Sigmoid colon (tissue), 7 donors: ENCODE data around the gene MEGF11. TPM values are rescaled to one million over a fixed set of nuclear protein-coding genes. Genes with fewer than 3 reads are reported as not detected.

Experiments
- DNase-seq: peaks from one replicate; pipeline ENCODE4 v3.0.0-alpha.2; 2019
- H3K27ac ChIP-seq, 4 donors: fragments of 200-600 bp; sonication (generic); one replicate each; pipeline ENCODE4 v1.5.1; 2016 to 2019; ENCODE audit warnings: mild to moderate bottlenecking in 1 of 4
- H3K27me3 ChIP-seq, 3 donors: fragments of 200-600 bp; sonication (generic); one replicate each; pipeline ENCODE4 v1.5.1; 2019; ENCODE audit warnings: mild to moderate bottlenecking in 1 of 3
- H3K36me3 ChIP-seq, 4 donors: fragments of 200-600 bp; sonication (generic); one replicate each; pipeline ENCODE4 v1.5.1; 2016 to 2019
- H3K4me1 ChIP-seq, 4 donors: fragments of 200-600 bp; sonication (generic); one replicate each; pipeline ENCODE4 v1.5.1; 2017 to 2019
- H3K4me3 ChIP-seq, 4 donors: fragments of 200-600 bp; sonication (generic); one replicate each; pipeline ENCODE4 v1.5.1; 2017 to 2019; ENCODE audit warnings: mild to moderate bottlenecking in 2 of 4, moderate library complexity in 1 of 4
- H3K9me3 ChIP-seq, 4 donors: fragments of 200-600 bp in 3 of 4; sonication (generic) in 3 of 4; one replicate each; pipeline versions ENCODE4 v1.5.1 to v1.6.1; 2013 to 2019
- EP300 ChIP-seq, 4 donors: sonication (generic); formaldehyde crosslinking; IDR thresholded peaks; one replicate each; pipeline ENCODE4 v1.6.1; 2017; ENCODE audit warnings: antibody characterized with exemption in 4 of 4
- POLR2A ChIP-seq, 2 donors: fragments of 450-650 bp; IDR thresholded peaks; one replicate each; pipeline ENCODE4 v1.6.1; 2016; ENCODE audit warnings: antibody characterized with exemption in 2 of 2, mild to moderate bottlenecking in 2 of 2, moderate library complexity in 2 of 2
- POLR2AphosphoS5 ChIP-seq, 4 donors: sonication (generic); formaldehyde crosslinking; IDR thresholded peaks; one replicate each; pipeline ENCODE4 v1.6.1; 2017; ENCODE audit warnings: antibody characterized with exemption in 4 of 4
- whole genome bisulfite sequencing, 2 donors: extraction: QIAGEN DNeasy Blood & Tissue Kit; methylation state at CpG; one replicate each; pipeline ENCODE4 v1.1.7; 2013; 5-methylcytosine and 5-hydroxymethylcytosine counted together
- intact Hi-C: fragments of 100-400 bp; cut with DNase I; formaldehyde crosslinking; loops from one replicate; pipeline ENCODE4 v1.15.1; 2023
- polyA plus RNA-seq, 3 donors: library from polyadenylated mRNA; stranded (reverse); fragments of 200-250 nt; gene quantifications; one replicate each; pipeline ENCODE4 v1.2.3, GENCODE V29; 2013
- total RNA-seq, 4 donors: library from RNA; depleted of rRNA; stranded (reverse); fragments of >200 nt; gene quantifications; one replicate each; pipeline ENCODE4 v1.1.0, GENCODE V29; 2016
- TF ChIP-seq, protein P1 (sequence below), 4 experiments: fragments of 450-650 bp in 3 of 4; fragments of 200-600 bp in 1 of 4; IDR thresholded peaks; one replicate each; pipeline ENCODE4 v1.5.1; 2016 to 2019; ENCODE audit warnings: antibody characterized with exemption in 4 of 4, mild to moderate bottlenecking in 3 of 4, moderate library complexity in 2 of 4
- donor health status: healthy with polysubstance abuse.
- donor health status: Bipolar disorder and iron deficiency.
- donor health status: healthy.

The MEGF11 gene
- total and polyA plus RNA-seq, 7 donors = 0.04 TPM; not detected in 6

DNA sequence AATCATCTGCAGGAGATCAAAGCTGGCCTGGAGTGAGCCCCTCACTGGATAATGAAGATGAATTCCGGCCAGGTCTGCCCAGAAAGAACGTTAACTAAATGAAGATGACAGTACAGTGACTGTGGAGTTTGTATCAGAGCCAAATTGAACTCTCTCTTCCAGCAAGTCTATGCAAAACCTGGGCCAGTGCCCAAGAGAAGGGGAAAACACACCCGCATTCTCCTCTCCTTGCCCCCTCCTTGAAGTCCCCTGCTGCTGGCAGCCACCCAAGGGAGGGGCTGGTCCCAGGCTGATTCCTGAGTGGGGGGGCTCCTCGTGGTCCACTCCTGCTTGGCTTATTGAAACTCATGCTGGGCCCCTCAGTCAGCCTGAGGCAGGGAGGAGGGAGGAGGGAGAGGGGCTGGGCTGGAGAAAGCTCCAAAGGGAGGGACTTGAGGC is 228.5 kb downstream of the MEGF11 start:
- 8 to 15% methylated on average over 4 of the region's 4 CpGs for WGBS, 2 donors
- TF ChIP-seq POLR2AphosphoS5 (IDR thresholded peaks at IDR 0.05) (no peak), EP300 (IDR thresholded peaks at IDR 0.05) (no peak), POLR2A (IDR thresholded peaks at IDR 0.05) (no peak)
- TF ChIP-seq, protein P1, sequence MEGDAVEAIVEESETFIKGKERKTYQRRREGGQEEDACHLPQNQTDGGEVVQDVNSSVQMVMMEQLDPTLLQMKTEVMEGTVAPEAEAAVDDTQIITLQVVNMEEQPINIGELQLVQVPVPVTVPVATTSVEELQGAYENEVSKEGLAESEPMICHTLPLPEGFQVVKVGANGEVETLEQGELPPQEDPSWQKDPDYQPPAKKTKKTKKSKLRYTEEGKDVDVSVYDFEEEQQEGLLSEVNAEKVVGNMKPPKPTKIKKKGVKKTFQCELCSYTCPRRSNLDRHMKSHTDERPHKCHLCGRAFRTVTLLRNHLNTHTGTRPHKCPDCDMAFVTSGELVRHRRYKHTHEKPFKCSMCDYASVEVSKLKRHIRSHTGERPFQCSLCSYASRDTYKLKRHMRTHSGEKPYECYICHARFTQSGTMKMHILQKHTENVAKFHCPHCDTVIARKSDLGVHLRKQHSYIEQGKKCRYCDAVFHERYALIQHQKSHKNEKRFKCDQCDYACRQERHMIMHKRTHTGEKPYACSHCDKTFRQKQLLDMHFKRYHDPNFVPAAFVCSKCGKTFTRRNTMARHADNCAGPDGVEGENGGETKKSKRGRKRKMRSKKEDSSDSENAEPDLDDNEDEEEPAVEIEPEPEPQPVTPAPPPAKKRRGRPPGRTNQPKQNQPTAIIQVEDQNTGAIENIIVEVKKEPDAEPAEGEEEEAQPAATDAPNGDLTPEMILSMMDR (IDR thresholded peaks at IDR 0.05) = no peak
- no peak for DNase-seq

DNA sequence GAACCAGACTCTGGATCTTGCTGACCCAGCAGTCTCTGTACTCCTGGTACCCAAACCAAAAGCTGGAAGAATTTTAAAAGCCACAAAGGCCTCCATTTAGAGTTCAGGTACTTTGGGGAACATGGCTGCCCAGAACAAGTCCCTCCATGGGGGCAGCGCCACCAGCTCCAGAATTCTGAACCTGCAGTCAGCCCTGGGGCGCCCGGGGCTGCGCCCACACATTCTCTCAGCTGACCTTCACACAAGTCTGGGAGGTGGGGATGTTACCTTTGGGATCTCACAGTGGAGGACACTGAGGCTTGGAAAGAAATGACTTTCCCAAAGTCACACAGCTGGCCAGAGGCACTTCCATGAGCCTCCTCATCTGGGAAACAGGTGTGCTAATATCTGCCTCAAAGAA is 229.4 kb downstream of the MEGF11 start:
- H3K27ac ChIP-seq = no peak overlapping the region
- H3K9me3 ChIP-seq = no peaks in the 10 kb centered on the region
- H3K4me3 ChIP-seq = no peak overlapping the region
- peaks cover 0 to 18% (median 13%) of the 10 kb centered on the region in 4 donors for H3K4me1 ChIP-seq
- DNase-seq = no peak
- intact Hi-C loops = no loop called here
- no peaks in the 10 kb centered on the region for H3K36me3 ChIP-seq
- WGBS, 2 donors = 95 to 98% methylated on average over 4 of the region's 4 CpGs
- TF ChIP-seq POLR2AphosphoS5 (IDR thresholded peaks at IDR 0.05) (no peak), POLR2A (IDR thresholded peaks at IDR 0.05) (no peak)
- TF ChIP-seq, protein P1 (IDR thresholded peaks at IDR 0.05) = no peak
- peaks cover 0 to 6% (median 0%) of the 10 kb centered on the region in 3 donors for H3K27me3 ChIP-seq

More for the DNA sequence above, 228.5 kb downstream of the MEGF11 start:
- no peaks in the 10 kb centered on the region for H3K9me3 ChIP-seq
- H3K36me3 ChIP-seq = no peaks in the 10 kb centered on the region
- H3K27ac ChIP-seq = no peak overlapping the region
- H3K27me3 ChIP-seq = no peaks in the 10 kb centered on the region
- no peak overlapping the region for H3K4me3 ChIP-seq
- intact Hi-C loops = no loop called here
- peaks cover 0 to 18% (median 13%) of the 10 kb centered on the region in 4 donors for H3K4me1 ChIP-seq

DNA sequence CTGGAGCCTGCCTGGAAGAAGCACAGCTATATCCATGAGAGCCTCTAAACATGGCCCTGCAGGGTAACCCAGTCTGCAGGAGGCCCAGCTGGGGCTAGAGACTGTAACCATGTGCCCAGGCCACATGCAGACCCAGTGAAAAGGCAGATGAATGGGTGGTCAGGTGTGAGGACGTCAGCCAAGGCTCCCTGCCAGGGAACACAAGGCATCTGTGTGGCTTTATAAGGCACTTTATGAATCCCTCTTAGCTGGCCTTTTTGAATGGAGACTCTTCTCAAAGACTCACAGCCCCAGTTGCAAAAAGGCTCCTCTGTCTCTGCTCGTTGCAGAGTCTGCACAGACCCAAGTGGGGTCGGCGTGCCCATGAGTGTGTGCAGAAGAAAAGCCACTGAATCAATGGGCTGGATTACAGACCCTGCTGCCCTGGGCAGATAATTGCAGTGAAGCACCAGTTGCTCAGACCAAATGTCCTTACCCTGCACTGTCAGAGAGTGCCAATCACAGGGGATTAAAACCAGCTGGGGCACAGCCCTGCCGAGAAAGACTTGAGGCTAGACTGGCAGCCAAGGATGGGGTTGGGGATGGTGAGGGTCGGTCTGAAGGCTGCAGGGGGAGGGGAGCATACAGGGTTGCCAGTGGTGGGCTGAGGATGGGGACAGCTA is 230.1 kb downstream of the MEGF11 start:
- peaks cover 0 to 6% (median 0%) of the 10 kb centered on the region in 3 donors for H3K27me3 ChIP-seq
- no peak overlapping the region for H3K4me3 ChIP-seq
- WGBS, 2 donors = 73 to 81% methylated on average over 6 of the region's 6 CpGs
- H3K9me3 ChIP-seq = no peaks in the 10 kb centered on the region
- peaks cover 0 to 18% (median 13%) of the 10 kb centered on the region in 4 donors for H3K4me1 ChIP-seq
- peak overlapping the region in 1 of 4 donors; percentile 7 for H3K27ac ChIP-seq
- no peaks in the 10 kb centered on the region for H3K36me3 ChIP-seq
- DNase-seq = no peak
- TF ChIP-seq POLR2AphosphoS5 (IDR thresholded peaks at IDR 0.05) = no peak
- intact Hi-C loops = no loop called here

DNA sequence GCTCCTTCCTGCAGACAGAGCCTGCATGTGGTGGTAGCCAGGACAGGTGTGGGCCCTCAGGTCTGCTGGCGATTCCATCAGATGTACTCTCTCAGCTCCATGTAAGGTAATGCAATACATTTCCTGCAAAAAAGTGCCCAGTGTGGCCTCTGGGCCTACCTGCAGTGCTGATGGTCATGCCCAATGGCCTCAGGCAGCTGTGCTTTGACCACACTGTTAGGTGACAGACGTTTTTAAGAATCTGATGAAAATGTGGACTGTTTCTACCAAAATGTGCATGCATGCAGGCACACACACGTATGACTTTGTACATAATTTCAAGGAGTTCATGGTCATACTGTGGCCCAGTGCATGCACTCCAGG is 231.4 kb downstream of the MEGF11 start:
- intact Hi-C loops = no loop called here
- no peak for DNase-seq
- 70 to 81% methylated on average over 3 of the region's 3 CpGs for WGBS, 2 donors

DNA sequence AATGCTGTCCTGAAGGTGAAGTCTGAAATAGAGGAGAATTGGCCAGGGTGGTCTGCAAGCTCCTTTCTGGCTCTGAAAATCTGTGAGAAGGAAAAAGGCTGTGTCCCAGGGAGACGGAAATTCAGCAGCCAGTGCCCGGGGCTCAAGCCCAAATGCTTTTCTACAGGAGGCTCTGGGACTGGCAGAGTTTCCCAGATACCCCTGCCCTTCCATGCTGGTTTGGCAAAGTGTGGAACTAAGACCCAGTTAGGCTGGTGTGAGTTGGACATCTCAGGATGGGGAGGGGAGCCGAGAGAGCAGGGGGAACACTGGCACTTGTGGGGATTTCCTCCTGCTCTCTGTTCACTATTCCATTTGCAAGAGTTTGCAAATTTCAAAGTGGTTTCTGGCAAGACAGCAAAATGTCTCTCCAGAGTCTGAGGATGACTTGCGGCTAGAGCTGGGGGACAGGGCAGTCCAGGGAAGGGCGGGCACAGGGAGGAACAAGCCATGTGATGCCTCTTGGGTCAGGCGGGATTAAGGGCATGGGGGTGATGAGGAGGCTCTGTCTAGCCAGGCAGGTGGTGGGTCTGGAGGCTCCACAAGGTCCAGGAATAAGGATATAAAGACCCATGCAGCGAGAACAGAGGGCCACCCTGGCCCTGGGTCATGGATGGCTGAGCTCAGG is 231.9 kb downstream of the MEGF11 start:
- TF ChIP-seq, protein P1 (IDR thresholded peaks at IDR 0.05) = no peak
- TF ChIP-seq POLR2AphosphoS5 (IDR thresholded peaks at IDR 0.05) (no peak), POLR2A (IDR thresholded peaks at IDR 0.05) (no peak), EP300 (IDR thresholded peaks at IDR 0.05) (no peak)

More for the DNA sequence above, 231.4 kb downstream of the MEGF11 start:
- no peaks in the 10 kb centered on the region for H3K36me3 ChIP-seq
- no peak overlapping the region for H3K27ac ChIP-seq
- no peaks in the 10 kb centered on the region for H3K9me3 ChIP-seq
- H3K4me1 ChIP-seq = peaks cover 0 to 18% (median 13%) of the 10 kb centered on the region in 4 donors
- no peak overlapping the region for H3K4me3 ChIP-seq
- H3K27me3 ChIP-seq = peaks cover 0 to 6% (median 0%) of the 10 kb centered on the region in 3 donors
- TF ChIP-seq POLR2AphosphoS5 (IDR thresholded peaks at IDR 0.05) (no peak), POLR2A (IDR thresholded peaks at IDR 0.05) (no peak), EP300 (IDR thresholded peaks at IDR 0.05) (no peak)
- TF ChIP-seq, protein P1 (IDR thresholded peaks at IDR 0.05) = no peak

More for the DNA sequence above, 231.9 kb downstream of the MEGF11 start:
- WGBS, 2 donors = 84 to 90% methylated on average over 7 of the region's 7 CpGs
- intact Hi-C loops = no loop called here
- no peak for DNase-seq
- Histone ChIP-seq H3K27ac (no peak overlapping the region), H3K4me1 (peaks cover 0 to 18% (median 13%) of the 10 kb centered on the region in 4 donors), H3K4me3 (no peak overlapping the region), H3K36me3 (no peaks in the 10 kb centered on the region), H3K27me3 (peaks cover 0 to 6% (median 0%) of the 10 kb centered on the region in 3 donors), H3K9me3 (no peaks in the 10 kb centered on the region)
